Esophagus squamous epithelium (tissue), 4 donors: Measurements from ENCODE around the gene CTSO.

Source experiments
- CTCF ChIP-seq, 6 experiments: fragments of 450-650 bp in 4 of 6; fragments of 200-600 bp in 2 of 6; sonication (generic) in 2 of 6; IDR thresholded peaks; one replicate each; pipeline ENCODE4 v1.5.1; 2016 to 2019; ENCODE audit warnings: antibody characterized with exemption in 6 of 6, mild to moderate bottlenecking in 4 of 6, moderate library complexity in 4 of 6
- POLR2A ChIP-seq, 4 donors: fragments of 450-650 bp; IDR thresholded peaks; one replicate each; pipeline ENCODE4 v1.6.1; 2017; ENCODE audit warnings: antibody characterized with exemption in 4 of 4, mild to moderate bottlenecking in 4 of 4, moderate library complexity in 3 of 4

GRCh38 chr4:155959417-155959816 is 5.8 kb upstream of the CTSO start:
- no peak for TF ChIP-seq CTCF (IDR thresholded peaks at IDR 0.05)
- TF ChIP-seq POLR2A (IDR thresholded peaks at IDR 0.05): no peak
